GM19455 (cell line): ENCODE data around the gene TBC1D12.
"Not testable (repeated sequence)": the region's sequence is repeated elsewhere in the genome, so short reads cannot be mapped to it uniquely, and the experiment has no call there.

ENCODE experiments used
- ATAC-seq: cut with Tn5 transposase; IDR thresholded peaks from one replicate; pipeline ENCODE4 v1.9.1; 2021; ENCODE audit not compliant: unreplicated experiment

TBC1D12 gene

DNA sequence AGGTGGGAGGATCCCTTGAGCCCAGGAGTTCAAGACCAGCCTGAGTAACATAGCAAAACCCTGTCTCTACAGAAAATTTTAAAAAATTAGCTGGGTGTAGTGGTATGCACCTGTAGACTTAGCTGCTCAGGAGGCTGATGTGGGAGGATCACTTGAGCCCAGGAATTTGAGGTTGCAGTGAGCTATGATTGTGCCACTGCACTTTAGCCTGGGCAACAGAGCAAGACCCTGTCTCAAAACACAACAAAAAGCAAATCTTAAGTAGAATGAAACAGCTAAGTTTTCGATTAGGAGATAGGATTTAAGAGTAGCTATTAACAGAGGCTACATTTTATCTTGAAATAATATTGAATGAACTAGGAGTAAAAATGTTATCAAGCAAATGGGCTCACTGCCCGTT, 139.9 kb downstream of the TBC1D12 start:
- ATAC-seq, result not testable (repeated sequence)

DNA sequence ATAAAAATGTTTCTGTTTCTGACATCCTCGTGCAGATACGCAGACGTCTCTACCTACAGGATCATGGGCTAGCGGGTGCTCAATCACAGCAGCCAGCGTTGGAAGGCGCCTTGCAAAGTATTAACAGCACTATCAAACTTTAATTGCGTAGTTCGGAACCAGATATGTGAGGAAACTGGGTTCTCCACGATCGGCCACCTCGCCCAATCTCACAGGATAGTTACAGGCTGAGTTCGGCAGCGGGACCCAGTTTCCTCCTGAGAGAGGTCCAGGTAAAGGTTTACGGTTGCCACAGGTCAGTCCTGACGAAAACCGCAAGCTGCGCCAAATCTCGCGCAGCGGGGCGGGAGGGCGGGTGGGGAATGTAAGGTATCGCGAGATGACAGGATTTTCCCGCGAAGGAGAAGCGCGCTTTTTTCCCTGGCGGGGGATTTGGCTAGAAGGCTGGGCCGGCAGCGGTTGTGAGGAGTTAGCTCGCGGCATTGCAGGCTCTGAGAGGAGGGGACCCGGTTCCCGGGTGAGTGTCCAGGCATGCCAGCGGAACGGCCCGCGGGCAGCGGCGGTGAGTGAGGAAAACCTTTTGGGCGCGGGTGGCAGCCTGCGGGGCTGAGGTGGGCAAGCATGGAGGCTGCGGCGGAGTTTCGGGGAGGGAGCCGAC, 143.2 kb downstream of the TBC1D12 start, which contains the start of gene HELLS:
Gene HELLS, plus strand, starts transcription at position 398 of the 658 bp plus-strand sequence. Its CDS starts 134 bp downstream, at position 532.
- peak; percentile 85 for ATAC-seq

GRCh38 chr10:94546049-94546900, 143.9 kb downstream of the TBC1D12 start:
- peak; percentile 21 for ATAC-seq

- no peak for ATAC-seq
Measured at GRCh38 chr10:94546901-94547185, 144.5 kb downstream of the TBC1D12 start.

- no peak for ATAC-seq
Measured at GRCh38 chr10:94549221-94549620, 146.9 kb downstream of the TBC1D12 start.

DNA sequence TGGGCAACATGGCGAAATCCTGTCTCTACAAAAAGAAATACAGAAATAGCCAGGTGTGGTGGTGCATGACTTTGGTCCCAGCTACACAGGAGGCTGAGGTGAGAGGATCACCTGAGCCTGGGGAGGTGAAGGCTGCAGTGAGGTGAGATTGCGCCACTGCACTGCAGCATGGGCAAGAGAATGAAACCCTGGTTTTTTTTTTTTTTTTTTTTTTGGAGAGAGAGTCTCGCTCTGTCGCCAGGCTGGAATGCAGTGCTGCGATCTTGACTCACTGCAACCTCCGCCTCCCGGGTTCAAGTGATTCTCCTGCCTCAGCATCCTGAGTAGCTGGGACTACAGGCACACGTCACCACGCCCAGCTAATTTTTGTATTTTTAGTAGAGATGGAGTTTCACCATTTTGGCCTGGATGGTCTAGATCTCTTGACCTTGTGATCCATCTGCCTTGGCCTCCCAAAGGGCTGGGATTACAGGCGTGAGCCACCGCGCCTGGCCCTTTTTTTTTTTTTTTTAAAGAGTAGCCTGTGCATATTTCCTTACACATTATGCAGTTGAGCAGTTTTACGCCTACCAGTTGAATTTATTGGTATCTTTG, 165.5 kb downstream of the TBC1D12 start:
- not testable (repeated sequence) for ATAC-seq

DNA sequence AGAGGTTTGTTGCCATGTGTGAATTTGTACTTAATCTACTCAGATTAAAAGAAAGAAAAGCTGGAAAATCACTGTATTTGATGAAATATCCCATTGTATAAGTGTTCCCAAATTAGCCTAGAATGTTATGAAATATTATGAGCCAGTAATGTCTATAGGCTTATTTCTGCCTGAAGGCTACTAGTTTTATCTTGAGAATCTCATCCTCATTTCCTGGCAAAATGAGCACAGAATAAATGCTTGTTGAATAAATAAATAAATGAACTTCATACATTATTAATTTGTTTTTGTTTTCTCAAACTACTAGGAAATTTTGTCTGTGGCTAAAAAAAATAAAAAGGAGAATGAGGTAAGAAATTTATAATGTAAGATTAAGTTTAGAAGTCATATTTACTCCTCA, 168.7 kb downstream of the TBC1D12 start:
- no peak for ATAC-seq

DNA sequence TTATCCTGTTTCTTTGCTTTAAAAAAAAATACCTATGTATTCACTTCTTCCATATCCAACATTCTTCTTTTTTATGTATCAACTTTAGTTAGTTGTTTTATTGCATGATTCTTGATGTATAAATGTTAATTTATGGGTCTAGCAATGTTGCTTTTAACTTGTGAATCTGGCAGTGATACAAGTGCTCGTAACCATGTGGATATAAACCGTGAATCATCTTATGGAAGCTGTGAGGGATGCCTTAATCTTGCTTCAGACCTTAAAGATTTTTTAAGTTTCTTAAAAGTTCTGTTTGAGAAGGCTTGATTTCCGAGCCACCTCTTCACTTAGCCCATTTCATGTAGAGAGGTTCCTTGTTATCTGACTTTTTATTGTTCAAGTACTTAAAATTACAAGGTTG, 169.2 kb downstream of the TBC1D12 start:
- no peak for ATAC-seq

DNA sequence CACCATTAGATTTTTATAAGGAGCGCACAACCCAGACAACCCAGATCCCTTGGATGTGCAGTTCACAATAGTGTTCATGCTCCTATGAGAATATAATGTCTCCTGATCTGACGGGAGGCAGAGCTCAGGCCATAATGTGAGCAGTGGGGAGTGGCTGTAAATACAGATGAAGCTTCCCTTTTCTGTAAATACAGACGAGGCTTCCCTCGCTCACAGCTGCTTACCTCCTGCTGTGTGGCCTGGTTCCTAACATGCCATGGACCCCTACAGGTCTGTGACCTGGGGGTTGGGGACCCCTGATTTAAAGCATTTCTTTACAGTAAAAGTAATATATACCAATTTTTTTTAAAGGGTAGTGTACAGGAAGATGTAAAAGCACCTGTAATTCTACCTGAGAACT, 176.4 kb downstream of the TBC1D12 start:
- ATAC-seq, result no peak

DNA sequence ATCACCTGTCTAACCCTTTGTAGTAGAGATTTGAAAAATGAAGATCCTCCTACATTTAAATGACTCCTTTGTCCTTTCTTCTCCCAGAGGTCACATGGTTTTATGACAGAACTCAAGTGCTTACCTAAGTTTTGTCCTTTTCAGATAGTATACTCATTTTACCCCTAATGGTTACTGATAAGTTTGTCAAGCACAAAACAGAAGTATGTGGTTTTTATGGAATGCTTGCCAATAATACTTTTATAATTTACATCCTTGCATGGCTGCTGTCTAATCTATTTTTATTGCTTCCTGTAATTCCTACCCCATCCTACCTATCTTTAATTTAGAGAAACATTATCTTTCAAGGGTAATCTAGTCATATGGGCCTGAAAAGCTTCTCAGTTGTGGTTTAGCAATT, 180.8 kb downstream of the TBC1D12 start:
- ATAC-seq, result no peak
